Fibroblast of the aortic adventitia (primary cell): ENCODE data around the gene AMFR. TPM values are rescaled to one million over a fixed set of nuclear protein-coding genes. Genes with fewer than 3 reads are reported as not detected.

ENCODE experiments used
- DNase-seq: peaks from one replicate; pipeline ENCODE4 v3.0.0-alpha.2; 2010; ENCODE audit warnings: low read depth
- H3K4me3 ChIP-seq: 2 replicates; pipeline ENCODE4 v1.5.1; 2011; ENCODE audit warnings: low read depth, mild to moderate bottlenecking, control low read depth, low read length, moderate library complexity
- total RNA-seq: library from RNA; depleted of rRNA; stranded (reverse); fragments of >200 nt; gene quantifications from 2 replicates; pipeline ENCODE4 v1.2.3, GENCODE V29; 2012; ENCODE audit warnings: low replicate concordance
- TF ChIP-seq, protein P1 (sequence below): IDR thresholded peaks from 2 replicates; pipeline ENCODE4 v1.5.1; 2011; ENCODE audit warnings: mild to moderate bottlenecking, low read length, control low read depth, inconsistent platforms; ENCODE audit not compliant: insufficient read depth

Gene AMFR
- total RNA-seq, 1 donor = 133 TPM

DNA sequence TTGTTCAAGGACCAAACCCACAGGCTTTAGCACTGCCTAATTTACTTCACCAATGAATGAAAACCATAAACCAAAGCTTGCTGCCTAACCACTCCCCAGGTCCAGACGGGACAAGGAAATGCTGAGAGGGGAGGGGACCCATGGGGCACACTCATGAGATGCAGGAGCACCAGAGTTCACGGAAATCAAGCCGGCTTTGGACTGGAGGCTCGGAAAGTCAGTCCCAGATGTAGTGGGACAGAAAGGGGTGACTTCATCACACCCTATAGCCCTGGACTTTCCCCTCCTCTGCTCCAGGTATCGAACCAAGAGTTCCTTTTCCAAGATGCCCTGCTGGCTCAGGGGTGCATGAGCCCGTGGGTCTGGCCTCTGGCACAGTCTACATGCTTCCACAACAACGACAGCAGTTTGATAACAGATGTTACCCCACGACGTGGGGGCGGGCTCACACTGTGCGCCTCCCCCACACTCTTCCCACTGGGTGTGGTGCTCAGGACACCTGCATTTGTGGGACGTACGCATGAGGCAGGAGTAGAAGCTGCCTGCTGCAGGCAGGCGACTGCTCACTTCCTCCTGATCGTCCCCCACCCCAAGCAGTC is 63.2 kb downstream of the AMFR start:
- TF ChIP-seq, protein P1, sequence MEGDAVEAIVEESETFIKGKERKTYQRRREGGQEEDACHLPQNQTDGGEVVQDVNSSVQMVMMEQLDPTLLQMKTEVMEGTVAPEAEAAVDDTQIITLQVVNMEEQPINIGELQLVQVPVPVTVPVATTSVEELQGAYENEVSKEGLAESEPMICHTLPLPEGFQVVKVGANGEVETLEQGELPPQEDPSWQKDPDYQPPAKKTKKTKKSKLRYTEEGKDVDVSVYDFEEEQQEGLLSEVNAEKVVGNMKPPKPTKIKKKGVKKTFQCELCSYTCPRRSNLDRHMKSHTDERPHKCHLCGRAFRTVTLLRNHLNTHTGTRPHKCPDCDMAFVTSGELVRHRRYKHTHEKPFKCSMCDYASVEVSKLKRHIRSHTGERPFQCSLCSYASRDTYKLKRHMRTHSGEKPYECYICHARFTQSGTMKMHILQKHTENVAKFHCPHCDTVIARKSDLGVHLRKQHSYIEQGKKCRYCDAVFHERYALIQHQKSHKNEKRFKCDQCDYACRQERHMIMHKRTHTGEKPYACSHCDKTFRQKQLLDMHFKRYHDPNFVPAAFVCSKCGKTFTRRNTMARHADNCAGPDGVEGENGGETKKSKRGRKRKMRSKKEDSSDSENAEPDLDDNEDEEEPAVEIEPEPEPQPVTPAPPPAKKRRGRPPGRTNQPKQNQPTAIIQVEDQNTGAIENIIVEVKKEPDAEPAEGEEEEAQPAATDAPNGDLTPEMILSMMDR = no peak
- no peak for DNase-seq
- no peak overlapping the region for H3K4me3 ChIP-seq

DNA sequence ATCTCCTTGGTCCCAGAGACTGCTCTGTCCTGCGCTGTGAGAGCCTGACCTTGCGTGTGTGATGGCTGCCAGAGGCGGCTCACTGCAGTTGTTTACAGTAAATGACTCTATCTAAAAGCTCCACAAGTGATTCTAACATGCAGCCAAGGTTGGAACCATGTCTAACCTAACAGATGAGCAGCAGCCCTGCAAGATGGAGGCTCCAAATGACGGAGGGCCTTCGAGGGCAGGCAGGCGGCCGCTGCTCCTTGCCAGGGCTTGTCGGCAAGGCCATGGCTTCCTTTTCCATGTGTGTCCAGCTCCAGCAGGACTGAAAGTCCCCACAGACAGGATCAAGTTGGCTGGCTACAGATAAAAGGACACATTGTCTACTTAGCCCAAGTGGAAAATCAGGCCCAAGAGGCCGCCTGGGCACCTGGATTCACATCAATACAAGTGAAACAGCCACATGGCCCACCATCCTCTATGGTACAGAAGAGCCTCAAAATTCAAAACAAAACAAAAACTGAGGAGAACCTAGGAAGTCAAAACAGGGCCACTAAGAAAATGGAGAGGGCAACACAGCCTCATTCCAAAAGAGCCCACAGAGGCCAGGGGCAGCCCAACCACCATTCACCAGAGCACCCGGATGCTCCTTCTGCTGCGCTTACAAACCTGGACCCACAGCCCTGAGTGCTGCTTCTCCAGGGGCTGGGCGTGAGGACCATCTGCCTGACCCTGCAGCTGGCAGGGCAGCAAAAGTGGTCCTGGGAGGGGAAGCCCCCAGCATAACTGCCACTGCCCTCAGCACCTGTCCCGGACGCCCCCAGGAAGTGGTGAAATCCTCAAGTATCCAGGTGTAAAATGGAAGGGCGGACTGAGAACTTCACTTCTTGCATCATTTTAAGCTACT is 65.0 kb downstream of the AMFR start:
- H3K4me3 ChIP-seq = no peak overlapping the region
- no peak for DNase-seq
- TF ChIP-seq, protein P1 = no peak

DNA sequence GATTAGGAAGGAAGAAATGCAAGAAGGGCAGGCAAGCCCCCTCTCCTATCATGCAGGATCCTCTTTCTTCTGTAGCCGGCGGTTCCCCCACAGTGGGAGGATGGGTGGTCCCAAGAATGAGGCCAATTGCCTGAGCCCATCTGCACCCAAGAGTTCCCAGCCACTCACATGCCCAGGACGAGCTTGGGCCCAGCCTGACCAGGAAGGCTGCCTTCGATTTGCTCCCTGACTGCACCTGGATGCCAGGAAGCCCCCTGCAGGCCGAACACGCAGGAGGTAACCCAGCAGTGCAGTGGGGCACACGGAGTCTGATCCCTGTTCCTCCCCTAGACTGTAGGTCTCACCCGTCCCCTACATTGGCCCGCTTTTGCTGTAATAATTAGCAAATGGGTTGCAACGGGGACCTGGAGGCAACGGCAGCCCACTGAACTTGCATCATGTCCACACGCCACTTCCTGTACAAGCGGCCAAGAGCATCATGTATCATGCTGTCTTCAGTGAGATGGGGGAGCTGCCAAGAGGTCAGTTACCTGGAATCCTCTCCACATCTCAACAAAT is 67.5 kb downstream of the AMFR start:
- TF ChIP-seq, protein P1 = no peak
- no peak for DNase-seq
- no peak overlapping the region for H3K4me3 ChIP-seq

DNA sequence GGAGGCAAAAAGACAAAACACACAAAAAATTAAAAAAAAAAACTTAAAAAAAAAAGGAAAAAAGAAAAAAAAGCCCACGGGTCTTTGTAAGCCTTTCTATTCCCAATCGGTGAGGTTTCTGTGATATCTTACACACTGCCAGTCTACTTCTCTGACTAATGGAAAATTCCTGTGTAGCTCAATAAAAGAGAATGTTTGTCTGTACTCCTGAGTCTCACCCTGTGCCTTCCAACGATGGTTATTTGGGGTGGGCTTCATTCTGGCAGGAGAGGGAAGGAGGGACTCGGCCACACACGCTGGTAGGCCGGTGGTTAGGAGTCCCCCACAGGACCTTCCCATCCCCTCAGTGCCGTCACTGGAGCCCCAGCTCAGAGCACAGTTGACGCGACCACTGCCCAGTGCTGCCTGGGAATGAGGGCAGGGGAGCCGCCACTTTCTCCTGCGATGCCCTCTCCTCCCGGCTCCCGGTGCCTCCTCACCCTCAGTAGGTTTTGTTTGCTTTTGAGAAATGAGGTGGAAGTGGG is 68.0 kb downstream of the AMFR start:
- H3K4me3 ChIP-seq = peak overlapping the region; percentile 58
- peak; percentile 63 for DNase-seq
- TF ChIP-seq, protein P1 = no peak

DNA sequence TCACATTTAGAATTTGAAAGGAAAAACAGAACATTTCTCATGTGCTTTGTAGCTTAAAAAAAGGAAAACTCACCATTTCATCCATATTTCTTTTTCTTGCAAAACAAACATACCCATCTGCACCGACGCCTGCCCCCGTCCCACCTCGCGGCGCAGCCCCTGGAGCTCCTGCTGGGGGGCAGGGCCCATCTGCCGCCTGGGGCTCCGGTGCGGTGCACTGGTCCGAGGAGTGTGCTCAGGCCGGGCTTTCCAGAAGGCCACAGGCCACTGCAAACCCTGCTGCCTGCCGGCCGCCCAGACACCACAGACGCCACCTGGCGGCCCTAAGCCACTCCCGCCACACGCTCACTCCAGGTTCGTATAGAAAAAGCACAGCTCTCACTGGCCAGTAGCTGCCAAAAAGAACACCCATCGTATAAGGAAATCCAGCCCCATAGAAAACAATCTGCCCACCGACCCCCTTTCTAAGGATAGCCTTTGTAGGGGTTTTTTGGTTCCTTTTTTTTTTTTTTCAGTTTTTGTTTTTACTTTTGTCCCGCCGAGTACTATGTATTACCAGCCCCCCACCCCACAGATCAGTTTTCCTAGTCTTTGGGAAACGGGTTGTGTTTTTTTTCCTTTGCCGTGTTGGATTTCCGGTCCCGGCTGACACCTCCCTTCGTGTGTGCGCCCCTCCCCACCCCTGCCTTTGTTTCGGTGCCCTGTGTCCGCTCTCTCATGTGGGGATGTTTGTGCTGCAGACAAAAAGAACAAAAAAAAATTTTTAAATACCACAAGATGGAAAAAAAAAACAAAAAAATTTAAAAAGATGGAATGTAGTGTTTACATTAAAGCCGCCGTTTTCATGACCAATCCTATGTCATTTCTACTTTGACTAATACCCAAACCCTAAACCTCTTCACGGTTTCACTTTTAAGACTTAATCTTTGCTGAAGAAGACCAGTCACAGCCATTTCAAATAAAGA is 68.8 kb downstream of the AMFR start:
- peak overlapping the region; percentile 58 for H3K4me3 ChIP-seq
- peak; percentile 83 for DNase-seq
- TF ChIP-seq, protein P1 = peak; percentile 94

DNA sequence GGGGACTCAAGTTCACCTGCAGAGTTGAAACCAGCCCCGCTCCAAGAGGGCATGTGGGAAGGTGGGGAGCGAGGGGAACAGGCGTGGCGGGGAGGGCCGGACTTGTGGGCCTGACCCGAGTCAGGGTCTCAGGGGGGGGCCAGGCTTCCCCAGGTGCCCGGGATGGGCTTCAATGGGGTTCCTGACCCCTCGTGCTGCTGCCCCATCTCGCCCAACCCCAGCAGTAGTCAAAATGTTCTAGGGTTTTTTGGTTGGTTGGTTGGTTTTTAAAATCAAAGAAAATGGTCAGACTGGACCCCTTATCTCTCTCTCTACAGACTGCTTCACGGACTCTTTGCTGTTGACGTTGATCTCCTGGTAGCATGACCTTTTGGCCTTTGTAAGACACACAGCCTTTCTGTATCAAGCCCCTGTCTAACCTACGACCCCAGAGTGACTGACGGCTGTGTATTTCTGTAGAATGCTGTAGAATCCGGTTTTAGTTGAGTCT is 69.5 kb downstream of the AMFR start:
- no peak for DNase-seq
- TF ChIP-seq, protein P1 = no peak
- H3K4me3 ChIP-seq = no peak overlapping the region
